ENCODE measurements around the gene DNAJA4. TPM values are rescaled to one million over a fixed set of nuclear protein-coding genes. Genes with fewer than 3 reads are reported as not detected.

DNAJA4 gene
- total and polyA plus RNA-seq, 12 donors, result 11.7 to 43.5 (median 21.8) TPM

DNA sequence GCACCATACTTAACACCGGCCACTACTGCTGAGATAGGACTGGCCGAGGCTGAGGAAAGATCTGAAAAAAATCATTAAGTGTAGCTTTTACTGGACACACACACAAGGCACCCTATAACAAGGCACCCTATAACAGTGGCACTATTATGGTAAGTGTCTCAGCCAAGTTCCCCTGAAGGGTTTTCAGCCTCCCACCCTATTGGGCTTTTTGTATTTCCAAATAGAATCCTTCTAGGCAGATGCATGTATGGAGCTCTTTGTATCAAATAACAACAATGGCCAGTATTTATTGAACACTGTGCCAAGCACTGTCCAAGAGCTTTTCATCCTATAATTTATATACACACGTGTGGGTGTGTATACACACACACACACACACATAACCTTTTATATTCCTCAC, 6.7 kb upstream of the DNAJA4 start:
- no peaks in the 10 kb centered on the region for H3K4me1 ChIP-seq (replicated peaks in 1 of 2)
- no peak overlapping the region for H3K4me3 ChIP-seq
- no peak for DNase-seq
- 77 to 87% (median 80%) methylated on average over 3 of the region's 3 CpGs for WGBS, 4 donors
- H3K27ac ChIP-seq, result no peak overlapping the region
- intact Hi-C loops (cut with DNase I), result no loop called here
- H3K36me3 ChIP-seq (replicated peaks in 1 of 2), result no peaks in the 10 kb centered on the region
- no peak for TF ChIP-seq CTCF (IDR thresholded peaks at IDR 0.05)
- no peak for TF ChIP-seq POLR2A (IDR thresholded peaks at IDR 0.05)
- no peaks in the 10 kb centered on the region for H3K27me3 ChIP-seq
- H3K9me3 ChIP-seq (replicated peaks in 1 of 3), result no peaks in the 10 kb centered on the region

GRCh38 chr15:78259232-78259631, 5.1 kb upstream of the DNAJA4 start:
- Histone ChIP-seq H3K4me3 (no peak overlapping the region), H3K9me3 (replicated peaks in 1 of 3) (no peaks in the 10 kb centered on the region), H3K27ac (no peak overlapping the region), H3K27me3 (no peaks in the 10 kb centered on the region), H3K36me3 (replicated peaks in 1 of 2) (no peaks in the 10 kb centered on the region), H3K4me1 (replicated peaks in 1 of 2) (peaks cover 0 to 4% of the 10 kb centered on the region in 2 donors)
- TF ChIP-seq CTCF (IDR thresholded peaks at IDR 0.05), result no peak
- TF ChIP-seq POLR2A (IDR thresholded peaks at IDR 0.05), result no peak
- WGBS, 4 donors, result 81 to 90% (median 84%) methylated on average over 3 of the region's 3 CpGs
- intact Hi-C loops (cut with DNase I), result no loop called here
- DNase-seq, result no peak

DNA sequence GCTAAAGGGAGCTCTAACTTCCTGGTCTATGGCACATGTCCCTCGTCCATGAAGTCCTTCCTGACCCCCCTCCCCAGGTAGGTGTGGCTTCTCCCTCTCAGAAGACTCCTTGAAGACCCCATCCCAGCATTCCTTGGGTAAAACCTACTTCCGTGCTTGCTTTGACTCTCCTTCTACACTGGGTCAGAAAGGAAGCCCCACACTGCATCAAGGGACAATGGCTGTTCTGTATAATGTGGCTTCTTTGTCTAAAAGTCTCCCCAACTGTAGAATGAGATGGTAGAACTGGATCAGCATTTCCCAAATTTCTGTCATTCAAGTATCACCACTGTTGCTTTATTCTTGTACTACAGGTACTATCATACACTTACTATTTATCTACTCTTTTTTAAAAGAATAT, 3.9 kb upstream of the DNAJA4 start:
- Histone ChIP-seq H3K4me1 (replicated peaks in 1 of 2) (peaks cover 7 to 8% of the 10 kb centered on the region in 2 donors), H3K27ac (no peak overlapping the region), H3K9me3 (replicated peaks in 1 of 3) (no peaks in the 10 kb centered on the region), H3K27me3 (no peaks in the 10 kb centered on the region), H3K36me3 (replicated peaks in 1 of 2) (no peaks in the 10 kb centered on the region), H3K4me3 (no peak overlapping the region)
- TF ChIP-seq CTCF (IDR thresholded peaks at IDR 0.05), result no peak
- no peak for TF ChIP-seq POLR2A (IDR thresholded peaks at IDR 0.05)
- no peak for DNase-seq
- intact Hi-C loops (cut with DNase I), result no loop called here
- 65 to 74% (median 70%) methylated on average over 2 of the region's 2 CpGs for WGBS, 4 donors

DNA sequence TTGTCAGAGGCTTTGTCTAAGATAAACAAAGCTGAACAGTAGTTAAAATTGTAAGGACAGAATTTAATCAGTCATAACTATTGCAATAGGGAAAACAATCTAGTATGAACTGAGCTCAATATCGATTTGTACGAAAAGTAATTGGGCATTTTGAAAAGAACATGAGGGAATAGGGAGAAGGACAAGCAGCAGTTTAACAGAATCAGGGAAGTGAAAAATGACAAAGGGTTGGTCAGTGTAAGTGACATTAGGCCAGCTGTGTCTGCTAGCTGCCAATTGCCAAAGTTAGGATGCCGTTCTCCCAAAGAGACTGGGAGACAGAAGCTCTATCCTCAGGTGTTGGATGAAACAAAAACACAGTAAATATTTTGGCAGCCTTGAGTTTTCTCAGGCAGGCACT, 3.3 kb upstream of the DNAJA4 start:
- intact Hi-C loops (cut with DNase I), result no loop called here

More for the DNA sequence above, 3.3 kb upstream of the DNAJA4 start:
- DNase-seq, result no peak
- Histone ChIP-seq H3K36me3 (replicated peaks in 1 of 2) (no peaks in the 10 kb centered on the region), H3K27me3 (no peaks in the 10 kb centered on the region), H3K4me1 (replicated peaks in 1 of 2) (peaks cover 8 to 13% of the 10 kb centered on the region in 2 donors), H3K9me3 (replicated peaks in 1 of 3) (no peaks in the 10 kb centered on the region), H3K27ac (no peak overlapping the region), H3K4me3 (no peak overlapping the region)
- WGBS, 4 donors, result 63 to 81% (median 76%) methylated on average over 3 of the region's 3 CpGs
- TF ChIP-seq CTCF (IDR thresholded peaks at IDR 0.05), result no peak
- no peak for TF ChIP-seq POLR2A (IDR thresholded peaks at IDR 0.05)
